Islet precursor cell (in vitro differentiated cells): ENCODE data around the gene PKD1.

ENCODE experiments used
- DNase-seq: peaks from one replicate; pipeline ENCODE4 v3.0.0-alpha.2; 2018

The PKD1 gene

DNA sequence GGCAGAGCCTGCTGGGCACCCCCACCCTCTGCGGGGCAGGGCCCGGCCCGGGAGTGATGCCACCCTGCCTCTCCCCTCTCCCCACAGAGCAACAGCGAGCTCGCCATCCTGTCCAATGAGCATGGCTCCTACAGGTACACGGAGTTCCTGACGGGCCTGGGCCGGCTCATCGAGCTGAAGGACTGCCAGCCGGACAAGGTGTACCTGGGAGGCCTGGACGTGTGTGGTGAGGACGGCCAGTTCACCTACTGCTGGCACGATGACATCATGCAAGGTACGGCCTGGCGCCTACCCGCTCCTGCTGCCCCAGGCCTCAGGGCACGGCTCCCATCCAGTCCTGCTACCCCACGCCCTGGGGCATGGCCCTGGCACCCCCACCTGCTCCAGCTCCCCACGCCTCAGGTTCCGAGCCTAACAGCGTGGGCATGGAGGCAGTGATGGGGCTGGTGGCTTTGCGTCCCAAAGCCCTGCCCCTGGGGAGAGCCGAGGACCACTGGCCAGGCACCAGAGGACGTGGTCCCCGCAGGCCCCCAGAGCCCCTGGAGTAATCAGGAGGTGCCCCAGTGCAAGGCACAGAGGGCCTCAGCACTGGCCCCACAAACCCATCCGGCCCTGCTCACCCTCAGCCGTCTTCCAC is 49.5 kb downstream of the PKD1 start:
- DNase-seq, result no peak

DNA sequence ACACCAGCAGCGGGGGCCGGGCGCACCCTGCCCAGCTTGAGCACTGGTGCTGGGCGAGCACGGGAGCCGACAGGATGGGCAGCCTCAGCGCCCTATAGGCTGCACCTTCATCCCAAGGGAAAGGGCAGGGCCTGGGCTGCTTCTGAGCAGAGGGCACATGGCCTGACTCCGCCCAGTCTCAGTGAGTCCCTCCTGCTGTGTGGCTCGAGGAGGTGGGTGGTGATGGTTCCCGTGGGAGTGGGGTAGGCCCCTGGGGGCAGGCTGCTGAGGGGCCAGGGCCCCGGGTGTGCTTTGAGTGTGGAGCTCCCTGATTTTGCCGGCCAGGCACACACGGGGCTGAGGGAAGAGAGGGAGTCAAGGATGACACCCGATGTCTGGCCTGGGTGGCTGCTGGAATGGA is 50.0 kb downstream of the PKD1 start:
- DNase-seq, result no peak

DNA sequence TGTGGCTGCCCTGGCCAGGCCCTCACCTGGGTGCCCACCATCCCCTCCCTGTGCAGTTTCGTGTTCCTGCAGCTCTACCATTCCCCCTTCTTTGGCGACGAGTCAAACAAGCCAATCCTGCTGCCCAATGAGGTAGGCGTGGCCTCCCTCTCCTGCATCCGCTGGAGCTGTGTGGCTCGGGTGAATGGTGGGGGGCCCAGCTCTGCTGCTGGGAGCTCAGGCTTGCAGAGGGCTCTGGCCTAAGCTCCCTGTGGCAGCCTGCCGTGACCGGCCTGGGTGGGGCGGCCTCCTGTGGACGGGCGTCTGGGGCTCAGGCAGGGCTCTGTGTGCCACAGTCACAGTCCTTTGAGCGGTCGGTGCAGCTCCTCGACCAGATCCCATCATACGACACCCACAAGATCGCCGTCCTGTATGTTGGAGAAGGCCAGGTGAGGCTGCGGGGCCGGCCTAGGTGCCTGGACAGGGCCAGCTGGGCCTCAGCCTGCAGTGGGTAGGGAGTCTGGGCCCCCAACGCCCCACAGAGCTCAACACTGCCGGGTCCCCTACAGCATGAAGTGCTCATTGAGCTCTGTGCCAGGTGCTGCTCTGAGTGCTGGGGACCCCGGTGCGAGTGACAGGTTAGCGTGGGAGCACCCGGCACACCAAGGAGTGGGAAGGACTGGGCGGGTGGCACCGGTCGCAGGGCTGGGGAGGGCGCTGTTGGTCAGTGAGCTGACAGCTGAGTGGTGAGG is 50.6 kb downstream of the PKD1 start:
- no peak for DNase-seq

DNA sequence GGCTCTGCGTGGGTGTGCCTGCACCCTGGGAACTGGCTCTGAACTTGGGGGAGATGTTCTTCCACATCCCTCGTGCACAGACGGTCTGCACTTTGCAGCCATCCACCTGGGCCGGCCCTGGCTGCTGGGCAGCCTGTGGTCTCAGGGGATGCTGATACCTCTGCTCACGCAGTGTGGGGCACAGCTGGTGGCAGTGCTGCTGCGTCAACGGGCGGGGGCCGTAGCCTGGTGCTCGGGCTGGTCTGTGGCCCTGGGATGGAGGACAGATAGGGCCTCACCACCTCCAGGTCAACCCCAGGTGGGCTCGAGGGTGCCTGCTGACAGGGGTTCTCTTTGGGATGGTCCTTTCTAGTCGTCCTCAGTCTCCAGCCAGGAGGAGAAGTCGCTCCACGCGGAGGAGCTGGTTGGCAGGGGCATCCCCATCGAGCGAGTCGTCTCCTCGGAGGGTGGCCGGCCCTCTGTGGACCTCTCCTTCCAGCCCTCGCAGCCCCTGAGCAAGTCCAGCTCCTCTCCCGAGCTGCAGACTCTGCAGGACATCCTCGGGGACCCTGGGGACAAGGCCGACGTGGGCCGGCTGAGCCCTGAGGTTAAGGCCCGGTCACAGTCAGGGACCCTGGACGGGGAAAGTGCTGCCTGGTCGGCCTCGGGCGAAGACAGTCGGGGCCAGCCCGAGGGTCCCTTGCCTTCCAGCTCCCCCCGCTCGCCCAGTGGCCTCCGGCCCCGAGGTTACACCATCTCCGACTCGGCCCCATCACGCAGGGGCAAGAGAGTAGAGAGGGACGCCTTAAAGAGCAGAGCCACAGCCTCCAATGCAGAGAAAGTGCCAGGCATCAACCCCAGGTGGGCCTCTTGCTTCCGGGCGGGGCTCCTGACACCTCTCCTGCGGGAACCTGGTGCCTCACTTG is 51.6 kb downstream of the PKD1 start:
- DNase-seq, result no peak

DNA sequence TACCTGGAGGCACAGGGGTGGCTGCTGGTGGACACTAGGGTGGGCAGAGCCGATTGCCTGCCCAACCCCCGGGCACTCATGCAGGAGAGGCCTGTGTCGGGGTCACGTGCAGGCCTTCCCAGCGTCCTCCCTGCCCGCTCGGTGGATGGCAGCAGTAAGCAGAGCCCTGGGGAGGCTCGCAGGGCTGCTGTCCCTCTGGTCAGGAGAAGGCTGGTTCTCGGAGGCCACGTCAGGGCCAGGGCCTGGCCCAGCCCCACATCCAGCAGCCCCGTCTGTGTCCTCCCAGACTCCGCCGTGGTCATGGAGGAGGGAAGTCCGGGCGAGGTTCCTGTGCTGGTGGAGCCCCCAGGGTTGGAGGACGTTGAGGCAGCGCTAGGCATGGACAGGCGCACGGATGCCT is 52.3 kb downstream of the PKD1 start:
- no peak for DNase-seq

DNA sequence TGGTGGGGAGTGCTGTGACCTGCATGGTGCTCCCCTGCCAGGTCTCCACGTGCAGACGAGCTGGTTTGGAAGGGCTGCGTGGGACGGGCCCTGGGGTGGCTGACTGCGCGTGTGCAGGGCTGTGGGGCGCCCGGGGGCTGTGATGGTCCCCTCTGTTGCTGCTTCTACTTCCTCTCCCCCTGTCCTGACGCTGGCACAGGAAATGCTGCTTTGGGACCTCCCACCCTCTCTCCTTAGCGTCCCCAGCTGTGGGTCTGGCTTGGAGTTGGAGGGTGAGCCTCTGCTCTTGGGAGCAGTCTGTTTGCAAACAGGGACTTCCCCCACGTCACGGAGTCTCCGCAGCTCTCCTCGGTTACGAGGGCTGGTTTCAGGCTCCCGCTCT is 52.7 kb downstream of the PKD1 start:
- DNase-seq, result no peak

DNA sequence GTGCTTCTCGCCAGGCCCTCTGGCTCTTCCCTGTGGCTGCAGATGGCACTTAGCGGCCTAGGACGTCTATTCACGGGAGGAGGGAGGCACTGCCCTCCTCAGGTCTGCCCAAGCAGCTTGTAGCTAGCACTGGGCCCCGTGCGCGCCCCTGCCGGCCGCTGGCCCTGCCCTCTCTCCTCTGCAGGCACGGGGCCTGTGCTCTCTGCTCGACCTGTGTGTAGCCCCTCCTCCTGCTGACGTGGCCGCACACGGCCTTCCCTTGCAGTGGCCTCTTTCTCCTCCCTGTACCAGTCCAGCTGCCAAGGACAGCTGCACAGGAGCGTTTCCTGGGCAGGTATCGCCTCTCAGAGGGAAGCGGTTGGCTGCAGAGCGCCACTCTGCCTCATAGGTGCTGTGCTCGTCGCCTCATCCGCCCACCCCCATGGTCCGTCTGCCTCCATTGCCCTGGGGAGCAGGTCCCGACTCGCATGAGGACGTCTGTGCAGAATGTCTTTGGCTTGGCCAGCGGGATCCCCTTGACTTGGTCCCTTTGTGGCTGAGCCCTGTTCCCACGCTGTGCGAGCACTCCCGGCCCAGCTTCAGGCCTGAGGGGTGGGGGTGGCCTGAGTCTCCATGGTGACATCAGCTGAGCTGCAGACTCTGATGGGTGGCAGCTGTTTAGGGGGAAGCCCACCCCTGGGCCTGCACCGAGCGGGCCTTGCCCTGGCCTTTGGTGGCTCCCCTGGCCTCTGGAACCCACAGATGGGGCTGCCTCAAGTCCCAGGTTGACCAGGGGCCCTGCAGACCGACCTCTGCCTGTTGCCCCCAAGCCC is 53.3 kb downstream of the PKD1 start:
- no peak for DNase-seq

DNA sequence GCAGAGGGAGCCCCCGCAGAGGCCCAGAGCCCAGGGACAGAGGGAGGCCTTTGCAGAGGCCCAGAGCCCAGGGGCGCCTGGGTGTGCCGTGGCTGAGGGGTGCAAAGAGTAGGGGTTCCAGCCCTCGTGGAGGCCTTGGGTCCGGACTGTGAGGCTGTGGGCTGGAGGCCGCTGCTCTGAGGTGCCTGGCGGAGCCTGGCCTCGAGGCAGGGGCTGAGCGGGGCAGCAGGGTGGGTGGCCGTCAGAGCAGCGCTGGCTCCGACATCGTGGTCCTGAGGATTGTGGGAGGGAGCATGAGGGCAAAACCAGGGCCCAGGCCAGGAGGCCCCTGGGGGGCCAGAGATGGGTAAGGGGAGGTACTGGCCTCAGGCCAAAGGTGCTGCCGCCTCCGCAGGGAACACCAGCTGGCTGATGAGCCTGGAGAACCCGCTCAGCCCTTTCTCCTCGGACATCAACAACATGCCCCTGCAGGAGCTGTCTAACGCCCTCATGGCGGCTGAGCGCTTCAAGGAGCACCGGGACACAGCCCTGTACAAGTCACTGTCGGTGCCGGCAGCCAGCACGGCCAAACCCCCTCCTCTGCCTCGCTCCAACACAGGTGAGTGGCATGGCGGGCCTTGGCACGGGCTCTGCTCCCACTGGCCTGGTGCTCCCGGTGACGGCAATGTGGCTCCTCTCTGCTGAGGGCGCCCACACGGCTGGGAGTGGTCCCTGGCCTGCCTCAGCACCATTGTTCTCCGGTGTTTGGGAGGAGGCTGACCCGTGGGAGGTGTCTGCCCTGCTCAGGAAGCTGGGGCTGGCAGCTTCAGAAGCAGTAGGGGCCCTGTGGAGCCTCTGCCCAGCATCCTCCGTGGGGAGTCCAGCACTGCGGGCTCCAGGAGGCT is 54.3 kb downstream of the PKD1 start:
- DNase-seq, result no peak

DNA sequence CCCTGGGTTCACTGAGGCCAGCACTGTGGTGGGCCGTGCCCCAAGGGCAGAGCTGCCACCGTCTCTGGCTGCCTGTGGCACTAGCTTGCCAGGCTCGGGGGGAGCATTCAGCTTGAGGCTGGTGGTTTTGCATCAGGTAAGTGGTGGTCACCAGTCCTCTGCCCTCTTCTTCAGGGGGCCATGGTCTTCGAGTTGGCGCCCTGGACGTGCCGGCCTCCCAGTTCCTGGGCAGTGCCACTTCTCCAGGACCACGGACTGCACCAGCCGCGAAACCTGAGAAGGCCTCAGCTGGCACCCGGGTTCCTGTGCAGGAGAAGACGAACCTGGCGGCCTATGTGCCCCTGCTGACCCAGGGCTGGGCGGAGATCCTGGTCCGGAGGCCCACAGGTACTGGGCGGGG is 55.7 kb downstream of the PKD1 start:
- DNase-seq, result no peak

DNA sequence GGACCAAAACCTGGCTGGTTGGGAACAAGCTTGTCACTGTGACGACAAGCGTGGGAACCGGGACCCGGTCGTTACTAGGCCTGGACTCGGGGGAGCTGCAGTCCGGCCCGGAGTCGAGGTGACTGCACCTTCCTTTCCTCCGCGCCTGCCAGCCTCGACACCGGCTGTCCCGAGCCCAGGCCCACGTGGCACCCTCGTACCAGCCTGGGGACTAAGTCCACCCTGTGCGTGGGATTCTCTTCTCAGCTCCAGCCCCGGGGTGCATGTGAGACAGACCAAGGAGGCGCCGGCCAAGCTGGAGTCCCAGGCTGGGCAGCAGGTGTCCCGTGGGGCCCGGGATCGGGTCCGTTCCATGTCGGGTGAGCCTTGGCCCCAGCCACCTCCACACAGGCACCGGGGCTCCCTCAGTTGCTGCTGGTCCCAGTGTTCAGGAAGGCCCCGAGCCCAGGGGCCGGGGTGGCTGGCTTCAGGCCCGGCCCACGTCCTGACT is 56.3 kb downstream of the PKD1 start:
- DNase-seq, result no peak

DNA sequence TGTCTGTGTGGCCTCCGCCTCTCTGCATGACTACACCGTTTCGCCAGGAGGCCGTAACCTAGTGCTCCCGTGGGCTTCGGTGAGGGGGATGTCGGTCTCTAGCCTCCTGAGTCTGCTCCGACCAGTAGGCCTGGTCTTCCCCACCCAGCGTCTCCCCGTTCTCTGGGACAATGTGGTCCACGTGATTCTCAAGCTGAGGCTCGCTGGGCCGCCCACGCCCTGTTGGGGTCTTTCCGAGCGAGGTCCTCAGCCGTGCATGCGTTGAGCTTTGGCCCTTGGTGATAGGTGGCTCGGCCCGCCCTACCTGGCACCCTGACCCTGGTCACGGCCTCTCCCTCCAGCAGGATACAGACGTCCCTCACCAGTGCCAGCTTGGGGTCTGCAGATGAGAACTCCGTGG is 57.0 kb downstream of the PKD1 start:
- DNase-seq, result no peak

DNA sequence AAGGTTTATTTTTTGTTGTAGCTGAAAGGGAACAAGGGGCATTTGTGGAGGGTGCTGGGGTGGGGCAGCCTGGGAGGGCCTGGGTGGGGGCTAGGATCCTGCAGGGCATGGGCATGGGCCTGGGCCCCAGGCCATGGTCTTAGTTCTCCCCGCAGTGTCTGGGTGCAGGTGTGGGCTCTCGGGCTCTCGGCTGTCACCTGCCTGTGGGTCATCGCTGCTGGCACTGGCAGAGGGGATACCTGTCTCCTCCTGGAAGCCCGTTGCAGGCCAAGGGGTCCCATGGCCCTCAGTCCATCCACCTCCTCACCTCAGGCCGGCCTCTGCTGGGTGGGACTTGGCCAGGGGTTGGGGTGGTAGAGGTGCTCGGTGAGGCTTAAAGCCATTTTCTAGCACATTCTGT is 57.6 kb downstream of the PKD1 start:
- no peak for DNase-seq

DNA sequence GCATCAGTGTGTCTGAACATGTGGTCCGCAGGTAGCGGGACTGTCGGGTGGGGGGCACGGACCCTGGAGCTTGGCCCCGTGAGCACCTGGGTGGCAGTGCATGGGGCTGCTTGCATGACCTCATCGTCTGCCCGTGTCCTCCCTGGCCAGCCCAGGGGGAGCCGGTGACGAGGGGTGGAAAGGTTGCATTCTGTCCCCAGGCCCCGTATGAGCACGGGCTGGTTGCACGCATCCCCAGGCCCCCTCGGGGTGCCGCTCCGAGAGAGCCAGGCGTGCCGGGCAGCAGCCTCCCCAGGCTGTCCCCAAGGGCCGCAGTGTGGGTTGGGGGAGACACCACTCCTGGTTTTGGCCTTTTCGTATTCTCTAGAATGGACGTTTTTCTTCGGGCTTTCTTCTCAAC is 58.0 kb downstream of the PKD1 start:
- DNase-seq, result no peak

DNA sequence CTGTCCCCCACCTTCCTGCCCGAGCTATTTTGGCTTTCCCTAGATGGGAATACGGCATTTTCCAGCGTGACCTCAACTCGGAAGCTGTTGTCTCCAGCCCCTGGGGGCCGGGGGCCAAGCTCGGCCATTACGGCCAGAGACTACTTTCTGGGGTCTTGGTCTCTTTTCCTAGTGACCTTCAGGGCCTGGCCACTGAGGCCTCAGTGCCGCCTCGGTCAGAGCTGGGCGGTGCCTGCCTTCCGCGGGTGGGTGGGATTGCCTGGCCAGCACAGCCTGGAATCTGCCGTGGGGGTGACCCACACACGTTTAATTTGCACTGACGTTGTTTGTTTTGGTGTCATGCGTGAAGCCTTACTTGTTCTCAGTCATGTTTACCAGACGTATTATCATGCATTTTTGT is 58.7 kb downstream of the PKD1 start:
- no peak for DNase-seq

DNA sequence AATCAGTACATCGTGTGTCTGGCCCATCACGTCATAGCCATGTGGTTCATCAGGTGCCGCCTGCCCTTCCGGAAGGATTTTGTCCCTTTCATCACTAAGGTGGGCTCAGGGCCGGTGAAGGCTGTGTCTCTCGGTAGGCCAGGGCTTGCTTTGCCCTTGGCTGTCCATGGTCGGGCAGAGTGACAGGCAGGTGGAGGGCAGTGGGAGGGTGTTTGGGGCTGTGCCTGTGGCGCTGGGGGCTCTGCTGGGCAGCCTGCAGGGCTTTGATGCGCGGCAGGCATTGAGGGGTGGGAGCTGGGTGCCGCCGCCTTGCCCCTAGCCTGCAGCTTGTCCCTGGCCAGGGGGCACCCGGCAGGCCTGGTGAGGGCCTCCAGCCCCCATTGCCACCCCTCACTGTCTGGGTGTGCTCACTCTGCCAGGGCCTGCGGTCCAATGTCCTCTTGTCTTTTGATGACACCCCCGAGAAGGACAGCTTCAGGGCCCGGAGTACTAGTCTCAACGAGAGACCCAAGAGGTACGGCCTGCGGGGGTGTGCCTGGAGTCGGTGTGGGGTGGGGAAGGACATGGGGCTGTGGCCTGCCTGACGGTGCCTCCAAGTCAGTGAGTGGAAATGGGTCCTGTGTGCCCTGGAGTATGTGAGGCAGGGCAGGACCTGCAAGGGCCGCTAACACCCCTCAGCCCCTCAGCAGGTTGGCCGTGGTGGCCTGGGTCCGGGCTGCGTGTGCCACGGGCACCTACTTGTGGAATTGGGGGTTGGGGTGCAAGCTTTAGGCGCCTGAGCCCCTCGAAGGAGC is 59.4 kb downstream of the PKD1 start:
- DNase-seq, result no peak

DNA sequence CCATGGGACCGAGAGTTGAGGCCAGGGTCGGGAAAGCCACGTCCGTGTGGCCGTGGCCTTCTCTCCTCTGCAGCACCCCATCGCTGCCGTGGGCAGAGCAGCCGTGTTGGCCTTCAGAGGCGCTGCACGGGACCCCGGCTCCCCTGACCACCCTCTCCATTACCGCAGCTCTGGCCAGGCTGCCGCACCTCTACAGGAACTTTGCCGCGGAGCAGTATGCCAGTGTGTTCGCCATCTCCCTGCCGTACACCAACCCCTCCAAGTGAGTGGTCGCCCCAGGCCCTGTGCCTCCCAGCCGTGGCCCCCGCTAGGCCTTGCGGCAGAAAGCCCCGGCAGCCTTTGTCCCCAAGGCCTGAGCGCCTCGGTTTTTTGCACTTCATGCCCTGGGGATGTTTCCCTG is 60.1 kb downstream of the PKD1 start:
- no peak for DNase-seq

DNA sequence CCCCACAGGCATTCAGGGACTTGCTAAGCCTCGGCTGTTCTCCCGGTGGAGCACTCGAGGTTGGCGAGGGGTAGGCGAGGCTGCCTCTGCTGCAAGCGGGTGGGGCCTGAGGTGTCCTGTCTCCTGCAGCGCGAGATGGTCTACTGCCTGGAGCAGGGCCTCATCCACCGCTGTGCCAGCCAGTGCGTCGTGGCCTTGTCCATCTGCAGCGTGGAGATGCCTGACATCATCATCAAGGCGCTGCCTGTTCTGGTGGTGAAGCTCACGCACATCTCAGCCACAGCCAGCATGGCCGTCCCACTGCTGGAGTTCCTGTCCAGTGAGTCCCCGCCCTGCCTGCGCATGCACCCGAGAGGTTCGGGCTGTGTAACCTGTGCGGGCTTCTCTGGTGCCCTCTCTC is 61.6 kb downstream of the PKD1 start:
- no peak for DNase-seq

DNA sequence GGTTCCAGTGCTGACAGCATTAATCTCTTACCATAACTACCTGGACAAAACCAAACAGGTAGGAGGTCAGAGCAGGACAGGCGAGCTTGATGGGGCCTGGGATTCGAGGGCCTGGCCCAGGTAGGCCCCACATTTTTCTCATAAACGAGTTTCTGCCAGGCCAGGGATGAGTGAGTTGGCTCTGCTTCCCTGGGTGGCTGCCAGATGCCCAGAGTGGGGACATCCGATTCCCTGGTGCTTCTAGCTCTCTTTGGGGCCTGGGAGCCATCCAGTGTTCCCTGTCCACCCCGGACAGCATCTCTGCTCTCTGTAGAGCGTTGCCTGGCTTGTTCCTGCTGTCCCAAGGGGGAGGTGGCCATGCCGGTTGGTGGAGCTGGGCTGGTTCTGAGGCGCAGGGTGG is 62.8 kb downstream of the PKD1 start:
- no peak for DNase-seq

DNA sequence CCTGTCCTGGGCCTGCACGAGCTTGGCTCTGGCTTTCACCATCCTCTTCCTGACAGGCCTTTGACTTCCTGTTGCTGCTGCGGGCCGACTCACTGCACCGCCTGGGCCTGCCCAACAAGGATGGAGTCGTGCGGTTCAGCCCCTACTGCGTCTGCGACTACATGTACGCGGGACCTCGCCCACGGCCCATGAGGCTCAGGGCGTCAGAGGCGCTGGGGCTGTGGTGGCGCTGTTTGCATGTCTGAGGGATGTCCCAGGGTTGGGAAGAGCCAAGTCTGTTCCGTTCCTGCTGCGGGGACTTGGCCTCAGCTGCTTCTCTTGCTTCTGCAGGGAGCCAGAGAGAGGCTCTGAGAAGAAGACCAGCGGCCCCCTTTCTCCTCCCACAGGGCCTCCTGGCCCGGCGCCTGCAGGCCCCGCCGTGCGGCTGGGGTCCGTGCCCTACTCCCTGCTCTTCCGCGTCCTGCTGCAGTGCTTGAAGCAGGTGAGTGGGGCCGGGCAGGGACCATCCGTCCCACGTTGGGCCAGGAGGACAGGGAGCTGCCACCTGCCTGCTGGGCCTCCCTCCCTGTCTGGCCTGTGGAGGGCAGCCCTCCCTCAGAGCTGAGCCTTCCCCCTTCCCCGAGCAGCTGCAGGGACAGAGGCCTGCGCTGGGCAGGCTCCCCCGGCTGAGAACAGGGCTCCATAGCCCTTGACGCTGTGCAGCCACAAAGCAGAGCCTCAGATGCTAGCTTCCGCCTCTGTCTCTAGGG is 64.1 kb downstream of the PKD1 start:
- no peak for DNase-seq
